ENCODE measurements around the gene DHFR2.
"Not testable (repeated sequence)": the region's sequence is repeated elsewhere in the genome, so short reads cannot be mapped to it uniquely, and the experiment has no call there.

Gene DHFR2

DNA sequence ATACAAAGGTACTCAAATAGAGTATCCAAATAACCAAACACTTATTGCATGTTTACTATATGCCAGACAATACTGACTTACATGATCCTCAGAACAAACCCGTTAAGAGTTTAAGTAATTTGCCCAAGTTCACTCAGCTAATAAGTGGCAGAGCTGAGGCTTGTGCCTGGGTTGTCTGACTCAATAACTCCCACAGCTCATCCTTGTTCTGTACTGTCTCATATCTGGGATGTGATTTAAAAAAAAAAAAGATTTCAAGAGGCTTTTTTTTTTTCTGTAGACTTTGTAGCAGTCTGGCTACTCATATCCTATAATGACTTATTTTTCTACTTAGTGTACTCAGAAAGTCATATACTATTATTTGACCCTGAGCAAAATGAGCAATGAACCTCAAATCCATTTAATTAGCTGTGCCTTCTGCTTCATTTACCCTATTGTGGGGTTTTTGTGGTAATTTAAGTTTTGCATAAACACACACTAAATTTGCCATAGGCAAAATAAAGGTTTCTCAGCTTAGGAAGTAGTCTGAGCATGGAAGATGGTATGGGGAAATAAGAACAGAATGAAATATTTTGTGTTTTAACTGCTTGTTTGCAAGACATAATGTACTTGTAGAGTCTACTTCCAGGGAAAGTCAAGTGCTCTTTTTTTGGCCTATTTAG lies 3.2 kb upstream of the DHFR2 start:
- DNase-seq (ENCODE audit: low read depth, low spot score) = no peak

- DNase-seq (ENCODE audit: low read depth, low spot score) = no peak
These were observed 2.4 kb upstream of the DHFR2 start for GRCh38 chr3:94065122-94065521.

GRCh38 chr3:94064243-94064860 lies 1.6 kb upstream of the DHFR2 start:
- DNase-seq (ENCODE audit: low read depth, low spot score) = no peak

- peak; percentile 14 for DNase-seq (ENCODE audit: low read depth, low spot score)
These were observed 892 bp upstream of the DHFR2 start for GRCh38 chr3:94063496-94064119.

GRCh38 chr3:94061297-94061696 lies 1.4 kb downstream of the DHFR2 start:
- DNase-seq (ENCODE audit: low read depth, low spot score) = no peak

GRCh38 chr3:94050546-94050945 lies 12.2 kb downstream of the DHFR2 start:
- no peak for DNase-seq (ENCODE audit: low read depth, low spot score)

GRCh38 chr3:94049267-94049666 lies 13.4 kb downstream of the DHFR2 start:
- no peak for DNase-seq (ENCODE audit: low read depth, low spot score)

GRCh38 chr3:94046533-94046932 lies 16.2 kb downstream of the DHFR2 start:
- DNase-seq (ENCODE audit: low read depth, low spot score) = no peak

DNA sequence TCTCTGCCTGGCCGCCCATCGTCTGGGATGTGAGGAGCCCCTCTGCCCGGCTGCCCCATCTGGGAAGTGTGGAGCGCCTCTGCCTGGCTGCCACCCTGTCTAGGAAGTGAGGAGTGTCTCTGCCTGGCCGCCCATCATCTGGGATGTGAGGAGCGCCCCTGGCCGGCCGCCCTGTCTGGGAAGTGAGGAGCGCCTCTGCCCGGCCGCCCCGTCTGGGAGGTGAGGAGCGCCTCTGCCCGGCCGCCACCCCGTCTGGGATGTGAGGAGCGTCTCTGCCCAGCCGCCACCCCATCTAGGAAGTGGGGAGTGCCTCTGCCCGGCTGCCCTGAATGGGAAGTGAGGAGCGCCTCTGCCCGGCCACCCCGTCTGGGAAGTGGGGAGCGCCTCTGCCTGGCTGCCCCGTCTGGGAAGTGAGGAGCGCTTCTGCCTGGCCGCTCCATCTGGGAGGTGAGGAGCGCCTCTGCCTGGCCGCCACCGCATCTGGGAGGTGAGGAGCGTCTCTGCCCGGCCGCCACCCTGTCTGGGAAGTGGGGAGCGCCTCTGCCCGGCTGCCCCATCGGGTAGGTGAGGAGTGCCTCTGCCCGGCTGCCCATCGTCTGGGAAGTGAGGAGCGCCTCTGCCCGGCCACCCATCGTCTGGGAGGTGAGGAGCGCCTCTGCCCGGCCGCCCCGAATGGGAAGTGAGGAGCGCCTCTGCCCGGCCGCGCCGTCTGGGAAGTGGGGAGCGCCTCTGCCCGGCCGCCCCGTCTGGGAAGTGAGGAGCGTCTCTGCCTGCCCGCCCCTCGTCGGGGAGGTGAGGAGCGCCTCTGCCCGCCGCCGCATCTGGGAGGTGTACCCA lies 18.4 kb downstream of the DHFR2 start:
- not testable (repeated sequence) for DNase-seq (ENCODE audit: low read depth, low spot score)

- no peak for DNase-seq (ENCODE audit: low read depth, low spot score)
These were observed 19.4 kb downstream of the DHFR2 start for GRCh38 chr3:94043285-94043684.

DNA sequence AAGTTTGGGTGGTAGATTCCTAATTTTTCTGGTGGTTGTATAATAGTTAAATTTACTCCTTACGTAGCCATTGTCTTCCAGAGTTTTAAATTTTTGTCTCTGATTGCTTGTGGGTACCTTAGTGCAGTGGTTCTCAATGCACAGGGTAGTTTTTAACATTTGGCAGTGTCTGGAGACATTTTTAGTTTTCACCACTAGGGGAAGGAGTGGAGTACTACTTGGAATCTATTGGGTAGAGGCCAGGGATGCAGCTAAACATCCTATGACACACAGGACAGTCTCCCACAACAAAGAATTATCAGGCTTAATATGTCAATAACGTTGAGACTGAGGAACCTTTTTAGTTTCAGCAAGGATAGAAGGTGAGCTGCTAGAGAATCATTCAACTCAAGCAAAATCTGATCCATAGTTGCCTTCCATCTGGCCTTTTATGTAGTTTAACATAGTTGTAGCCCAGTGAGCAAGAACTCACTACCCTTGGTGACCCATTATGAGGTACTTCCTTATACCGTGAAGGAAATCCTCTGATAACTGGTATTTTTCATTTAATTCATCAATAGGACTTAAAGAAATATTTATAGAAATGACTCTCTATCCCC lies 25.7 kb downstream of the DHFR2 start:
- peak; percentile 7 for DNase-seq (ENCODE audit: low read depth, low spot score)

DNA sequence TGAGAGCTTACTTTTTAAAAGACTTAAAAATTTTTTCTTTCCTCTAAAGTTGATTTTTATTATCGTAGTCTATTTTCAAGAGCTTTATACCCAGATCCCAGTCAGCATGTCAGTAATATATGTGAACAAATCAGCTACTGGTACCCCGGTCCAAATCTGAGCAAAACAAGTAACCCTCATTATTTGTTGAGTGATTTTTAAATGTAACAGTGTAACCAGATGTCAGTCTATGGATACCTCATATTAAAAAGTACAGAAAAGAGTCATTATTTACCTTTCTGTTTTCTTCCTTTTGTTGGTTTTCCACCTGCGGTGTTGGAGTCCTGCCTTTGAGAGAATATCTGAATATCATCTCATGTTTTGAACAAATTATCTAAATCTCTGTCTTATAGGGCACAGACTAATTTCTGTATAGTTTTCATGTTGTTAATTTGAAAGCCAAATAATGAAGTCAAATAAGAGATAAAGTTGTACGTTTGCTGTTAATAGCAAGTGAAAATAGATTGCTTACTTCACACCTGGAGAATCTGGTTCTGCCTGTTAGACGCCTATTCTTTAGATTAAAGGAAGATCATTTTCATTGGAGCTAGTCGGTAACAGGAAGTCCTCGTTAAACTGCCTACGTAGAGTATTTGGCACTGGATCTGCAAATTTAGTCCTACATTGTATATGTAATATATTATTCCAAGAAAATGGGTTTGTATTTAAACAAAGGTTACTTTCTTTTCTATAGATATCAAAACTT lies 34.5 kb downstream of the DHFR2 start, which contains the start of gene STX19:
STX19 (minus strand) TSS at position 505 of the 745 bp plus-strand sequence. CDS start 13,328 bp downstream, outside the sequence.
- no peak for DNase-seq (ENCODE audit: low read depth, low spot score)

GRCh38 chr3:94026623-94027022 lies 36.1 kb downstream of the DHFR2 start:
- DNase-seq (ENCODE audit: low read depth, low spot score) = no peak

DNA sequence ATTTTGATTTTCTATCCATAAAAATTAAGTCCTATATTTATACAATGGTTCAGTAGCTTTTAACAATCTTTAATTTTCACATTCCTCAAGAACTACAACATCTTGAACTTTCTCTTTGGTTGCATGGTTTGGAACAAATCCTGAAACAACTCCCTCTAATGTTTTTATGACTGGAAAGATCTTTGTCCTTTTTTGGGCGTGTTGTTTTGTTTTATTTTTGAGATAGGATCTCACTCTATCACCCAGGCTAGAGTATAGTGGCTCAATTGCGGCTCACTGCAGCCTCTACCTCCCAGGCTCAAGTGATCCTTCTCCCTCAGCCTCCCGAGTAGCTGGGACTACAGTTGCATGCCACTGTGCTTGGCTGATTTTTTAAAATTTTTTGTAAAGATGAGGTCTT lies 38.3 kb downstream of the DHFR2 start:
- no peak for DNase-seq (ENCODE audit: low read depth, low spot score)

DNA sequence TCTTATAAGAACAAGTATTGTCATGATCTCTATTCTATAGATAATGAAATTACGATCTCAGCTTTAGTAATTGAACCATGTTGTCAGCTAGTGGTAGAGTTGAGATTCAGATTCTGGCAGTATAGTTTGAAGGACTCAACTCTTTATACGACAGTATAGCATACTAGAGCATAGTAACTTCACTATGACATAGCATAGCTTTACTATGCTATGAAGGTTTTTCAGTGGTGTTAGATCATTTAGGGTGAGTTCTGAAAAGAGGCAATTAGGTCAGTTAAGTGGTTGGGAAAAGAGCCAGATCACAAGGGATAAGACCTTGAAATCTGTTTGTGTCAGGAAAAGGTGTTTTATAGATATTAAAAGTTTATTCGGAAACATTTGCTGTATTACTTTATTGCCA lies 42.4 kb downstream of the DHFR2 start:
- no peak for DNase-seq (ENCODE audit: low read depth, low spot score)

DNA sequence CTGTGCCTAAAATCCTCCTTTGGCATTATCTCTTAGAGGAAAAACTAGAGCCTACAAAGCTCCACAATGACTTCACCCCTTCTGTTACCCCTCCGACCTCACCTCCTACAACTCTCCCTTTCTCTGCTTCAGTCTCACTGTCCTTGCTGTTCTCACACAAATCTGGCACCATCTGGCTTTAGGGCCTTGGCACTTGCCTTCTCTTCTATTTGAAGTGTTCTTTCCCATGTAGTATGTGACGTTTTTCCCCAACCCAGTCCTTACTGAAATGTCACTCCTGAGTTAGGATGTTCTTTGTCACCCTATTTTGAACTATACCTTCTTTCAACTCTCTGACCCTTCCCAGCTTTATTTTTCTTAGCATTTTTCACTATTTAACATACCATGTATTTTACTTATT lies 43.1 kb downstream of the DHFR2 start:
- no peak for DNase-seq (ENCODE audit: low read depth, low spot score)

DNA sequence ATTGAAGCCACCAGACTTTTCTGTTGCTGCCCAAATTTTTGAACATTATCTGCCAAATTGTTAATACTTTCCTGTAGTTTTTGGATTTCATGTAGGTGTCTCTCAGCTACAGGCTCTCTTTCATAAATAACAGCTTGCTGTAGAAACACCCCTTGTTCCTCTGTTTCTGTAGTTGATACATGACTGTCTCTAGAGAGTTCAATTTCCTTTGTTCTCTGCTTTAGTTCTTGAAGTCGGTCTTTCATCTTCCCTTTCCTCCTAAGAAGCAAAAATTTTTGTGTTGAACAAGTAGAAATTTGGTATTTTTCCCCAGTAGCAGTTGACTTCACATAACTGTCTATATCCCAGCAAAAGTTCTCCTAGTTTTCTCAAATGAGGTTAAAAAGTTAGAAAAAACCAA lies 47.7 kb downstream of the DHFR2 start:
- no peak for DNase-seq (ENCODE audit: low read depth, low spot score)

- no peak for DNase-seq (ENCODE audit: low read depth, low spot score)
These were observed 50.5 kb downstream of the DHFR2 start for GRCh38 chr3:94012185-94012584.

- no peak for DNase-seq (ENCODE audit: low read depth, low spot score)
These were observed 51.4 kb downstream of the DHFR2 start for GRCh38 chr3:94011233-94011711.

GRCh38 chr3:94009608-94010007 lies 53.1 kb downstream of the DHFR2 start:
- no peak for DNase-seq (ENCODE audit: low read depth, low spot score)

- DNase-seq (ENCODE audit: low read depth, low spot score) = no peak
These were observed 54.5 kb downstream of the DHFR2 start for GRCh38 chr3:94008253-94008652.
